GM23248 (cell line): ENCODE measurements around the gene KLRC3.

ENCODE experiments used
- EZH2 ChIP-seq: fragments of 200-600 bp; sonication (generic); IDR thresholded peaks from 2 replicates; pipeline ENCODE4 v1.6.1; 2018; ENCODE audit warnings: antibody characterized with exemption, mild to moderate bottlenecking; ENCODE audit not compliant: insufficient read depth, poor library complexity, severe bottlenecking
- EZH2phosphoT487 ChIP-seq: fragments of 200-600 bp; sonication (generic); IDR thresholded peaks from 2 replicates; pipeline ENCODE4 v1.6.1; 2018; ENCODE audit warnings: antibody characterized with exemption, moderate library complexity, mild to moderate bottlenecking, low read depth; ENCODE audit not compliant: insufficient read depth

GRCh38 chr12:10448236-10448635 is 27.8 kb upstream of the KLRC3 start:
- no peak for TF ChIP-seq EZH2
- no peak for TF ChIP-seq EZH2phosphoT487
